Caco-2 (cell line): ENCODE results near the gene RRBP1. TPM values are rescaled to one million over a fixed set of nuclear protein-coding genes. Genes with fewer than 3 reads are reported as not detected.

ENCODE experiments used
- BruUV-seq: library from RNA; stranded (reverse); fragments of 400-500 nt; replicated peaks from 2 replicates; lab custom pipeline; 2021; lab: Mats Ljungman, UMichigan
- CTCF ChIA-PET: fragments of 300-600 bp; sonication (Branson Sonifier 250); formaldehyde crosslinking; loops from one replicate; lab custom pipeline; 2022; ENCODE audit warnings: antibody characterized with exemption; lab: Charles Lee
- POLR2A ChIA-PET: fragments of 300-600 bp; sonication (Branson Sonifier 250); formaldehyde crosslinking; loops from one replicate; lab custom pipeline; 2022; ENCODE audit warnings: antibody characterized with exemption; lab: Charles Lee
- DNase-seq, 2 experiments: peaks; one replicate each; pipeline versions ENCODE4 v3.0.0 to v3.0.0-alpha.2; 2020 to 2022
- H3K27me3 ChIP-seq: replicated peaks from 2 replicates; pipeline ENCODE4 v1.6.0; 2011; ENCODE audit warnings: low read length; ENCODE audit not compliant: control insufficient read depth, insufficient read depth
- H3K36me3 ChIP-seq: 2 replicates; pipeline ENCODE4 v1.5.1; 2011; ENCODE audit warnings: low read length; ENCODE audit not compliant: control insufficient read depth, insufficient read depth
- H3K4me1 ChIP-seq: fragments of 250-450 bp; sonication (Bioruptor Pico); 2 replicates; pipeline ENCODE4 v1.5.1; 2020; ENCODE audit warnings: mild to moderate bottlenecking
- H3K4me3 ChIP-seq: 2 replicates; pipeline ENCODE4 v1.5.1; 2011; ENCODE audit warnings: low read depth, mild to moderate bottlenecking, control low read depth, low read length
- H3K9me3 ChIP-seq: fragments of 250-450 bp; sonication (Bioruptor Pico); 2 replicates; pipeline ENCODE4 v1.5.1; 2020; ENCODE audit warnings: mild to moderate bottlenecking, moderate library complexity
- H3K27ac Mint-ChIP-seq: one replicate; pipeline ENCODE4 v1.8.0; 2022; ENCODE audit warnings: mixed read lengths; ENCODE audit not compliant: unreplicated experiment
- H3K27me3 Mint-ChIP-seq: one replicate; pipeline ENCODE4 v1.8.0; 2022; ENCODE audit warnings: mixed read lengths; ENCODE audit not compliant: insufficient read depth, unreplicated experiment
- H3K36me3 Mint-ChIP-seq: one replicate; pipeline ENCODE4 v1.8.0; 2022; ENCODE audit warnings: mild to moderate bottlenecking, mixed read lengths; ENCODE audit not compliant: insufficient read depth, unreplicated experiment
- H3K4me1 Mint-ChIP-seq: one replicate; pipeline ENCODE4 v1.8.0; 2022; ENCODE audit warnings: low read depth, mixed read lengths; ENCODE audit not compliant: unreplicated experiment
- H3K4me3 Mint-ChIP-seq: one replicate; pipeline ENCODE4 v1.8.0; 2022; ENCODE audit warnings: mild to moderate bottlenecking, moderate library complexity, mixed read lengths; ENCODE audit not compliant: unreplicated experiment
- H3K9me3 Mint-ChIP-seq: one replicate; pipeline ENCODE4 v1.8.0; 2022; ENCODE audit warnings: mixed read lengths; ENCODE audit not compliant: unreplicated experiment
- CTCF ChIP-seq, 2 experiments: fragments of 200-600 bp in 1 of 2; IDR thresholded peaks; 1 replicate in 1 of 2; 2 replicates in 1 of 2; pipeline versions ENCODE4 v1.5.1 to v1.8.0; 2011 to 2022; ENCODE audit warnings: antibody characterized with exemption in 1 of 2, control low read depth in 1 of 2, inconsistent platforms in 1 of 2, low read depth in 1 of 2, low read length in 1 of 2, mild to moderate bottlenecking in 1 of 2, moderate library complexity in 1 of 2; ENCODE audit not compliant: insufficient read depth in 1 of 2, severe bottlenecking in 1 of 2, unreplicated experiment in 1 of 2
- intact Hi-C: fragments of 100-400 bp; cut with micrococcal nuclease; formaldehyde crosslinking; loops from one replicate; pipeline ENCODE4 v1.10.0; 2022; ENCODE audit not compliant: unreplicated experiment
- total RNA-seq: library from RNA; stranded (reverse); gene quantifications from 2 replicates; pipeline ENCODE4 v1.2.3, GENCODE V29; 2022

RRBP1 gene
- total RNA-seq, 1 experiment from 2014 or later, result 758 TPM

GRCh38 chr20:17700637-17701036 is 18.6 kb upstream of the RRBP1 start:
- H3K36me3 ChIP-seq, result no peaks in the 10 kb centered on the region
- CTCF ChIA-PET, result interaction anchor here (0.6 kb wide), 1 partner anchor 9 kb away, joined by 3 read pairs; no protein-coding TSS in a partner anchor
- no peaks in the 10 kb centered on the region for H3K36me3 Mint-ChIP-seq
- H3K9me3 Mint-ChIP-seq, result no peaks in the 10 kb centered on the region
- no peak for DNase-seq
- peaks cover 53% of the 10 kb centered on the region for H3K4me1 ChIP-seq
- H3K9me3 ChIP-seq, result no peaks in the 10 kb centered on the region
- H3K4me1 Mint-ChIP-seq, result peaks cover 28% of the 10 kb centered on the region
- intact Hi-C loops, result no loop called here
- H3K4me3 ChIP-seq, result no peak overlapping the region
- POLR2A ChIA-PET, result no interaction called here
- no peaks in the 10 kb centered on the region for H3K27me3 ChIP-seq
- peak overlapping the region; percentile 30 for H3K27ac Mint-ChIP-seq
- no TSS peak for BruUV-seq
- H3K27me3 Mint-ChIP-seq, result no peaks in the 10 kb centered on the region
- TF ChIP-seq CTCF (IDR thresholded peaks at IDR 0.05; ENCODE audit: insufficient read depth in 1 of 2, low read depth in 1 of 2, low read length in 1 of 2, severe bottlenecking in 1 of 2, unreplicated experiment in 1 of 2), result no peak
- H3K4me3 Mint-ChIP-seq, result no peak overlapping the region

- intact Hi-C loops, result no loop called here
- H3K36me3 ChIP-seq, result no peaks in the 10 kb centered on the region
- Mint-ChIP-seq H3K4me1 (peaks cover 23% of the 10 kb centered on the region), H3K27me3 (no peaks in the 10 kb centered on the region), H3K36me3 (no peaks in the 10 kb centered on the region), H3K27ac (peak within 1 kb of the TSS; percentile 30), H3K4me3 (no peak within 1 kb of the TSS), H3K9me3 (no peaks in the 10 kb centered on the region)
- H3K4me3 ChIP-seq, result no peak within 1 kb of the TSS
- ChIA-PET CTCF (interaction anchor here (0.6 to 0.7 kb wide), 2 partner anchors 8 to 17 kb away, joined by 3 to 4 read pairs; partner anchors contain the start of gene RRBP1), POLR2A (no interaction called here)
- H3K9me3 ChIP-seq, result no peaks in the 10 kb centered on the region
- no peaks in the 10 kb centered on the region for H3K27me3 ChIP-seq
- no peak for TF ChIP-seq CTCF (IDR thresholded peaks at IDR 0.05; ENCODE audit: insufficient read depth in 1 of 2, low read depth in 1 of 2, low read length in 1 of 2, severe bottlenecking in 1 of 2, unreplicated experiment in 1 of 2)
- peaks cover 47% of the 10 kb centered on the region for H3K4me1 ChIP-seq
- DNase-seq, result no peak
- BruUV-seq, result no TSS peak
These were observed 17.9 kb upstream of the RRBP1 start, which contains the start of gene BANF2 for GRCh38 chr20:17699931-17700351. TSS of gene BANF2 (plus strand) at chr20:17699966. CDS start at chr20:17725026, 25,060 bp downstream.

- no peak overlapping the region for H3K4me3 Mint-ChIP-seq
- no peaks in the 10 kb centered on the region for H3K27me3 ChIP-seq
These were observed 16.3 kb upstream of the RRBP1 start for GRCh38 chr20:17698384-17698783.

More at GRCh38 chr20:17698384-17698783, 16.3 kb upstream of the RRBP1 start:
- CTCF ChIA-PET, result interaction anchor here (1.4 kb wide), 1 partner anchor 16 kb away, joined by 4 read pairs; the partner anchor contains the start of gene RRBP1
- H3K4me3 ChIP-seq, result no peak overlapping the region
- intact Hi-C loops, result no loop called here
- peak in 1 of 2 experiments; percentile 23 for DNase-seq
- no peaks in the 10 kb centered on the region for H3K9me3 ChIP-seq
- Mint-ChIP-seq H3K27me3 (no peaks in the 10 kb centered on the region), H3K36me3 (peaks cover 7% of the 10 kb centered on the region), H3K9me3 (no peaks in the 10 kb centered on the region), H3K27ac (no peak overlapping the region), H3K4me1 (peaks cover 18% of the 10 kb centered on the region)
- no peaks in the 10 kb centered on the region for H3K36me3 ChIP-seq
- no TSS peak for BruUV-seq
- POLR2A ChIA-PET, result interaction anchor here (1.1 kb wide), 1 partner anchor 16 kb away, joined by 5 read pairs; no protein-coding TSS in a partner anchor
- H3K4me1 ChIP-seq, result peaks cover 39% of the 10 kb centered on the region
- no peak for TF ChIP-seq CTCF (IDR thresholded peaks at IDR 0.05; ENCODE audit: insufficient read depth in 1 of 2, low read depth in 1 of 2, low read length in 1 of 2, severe bottlenecking in 1 of 2, unreplicated experiment in 1 of 2)
